ENCODE data around the gene IFI16.

DNA sequence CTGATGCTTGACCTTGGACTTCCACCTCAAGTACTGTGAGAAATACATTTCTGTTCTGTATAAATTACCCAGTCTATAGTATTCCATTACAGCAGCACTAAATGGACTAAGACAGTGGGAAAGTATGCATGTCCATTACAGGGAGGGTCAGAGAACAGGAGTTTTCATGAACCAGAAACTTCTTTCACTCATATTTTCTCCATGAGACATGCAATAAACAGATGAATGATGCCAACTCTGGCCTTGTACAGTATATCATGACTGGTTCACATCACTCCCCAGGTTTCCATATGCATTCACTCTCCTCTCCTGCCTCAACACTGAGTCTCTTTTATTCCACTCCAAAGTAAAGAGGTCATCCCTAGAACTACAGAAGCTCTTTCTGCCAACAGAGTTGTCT lies 4.5 kb upstream of the IFI16 start:
- TF ChIP-seq, protein P1, sequence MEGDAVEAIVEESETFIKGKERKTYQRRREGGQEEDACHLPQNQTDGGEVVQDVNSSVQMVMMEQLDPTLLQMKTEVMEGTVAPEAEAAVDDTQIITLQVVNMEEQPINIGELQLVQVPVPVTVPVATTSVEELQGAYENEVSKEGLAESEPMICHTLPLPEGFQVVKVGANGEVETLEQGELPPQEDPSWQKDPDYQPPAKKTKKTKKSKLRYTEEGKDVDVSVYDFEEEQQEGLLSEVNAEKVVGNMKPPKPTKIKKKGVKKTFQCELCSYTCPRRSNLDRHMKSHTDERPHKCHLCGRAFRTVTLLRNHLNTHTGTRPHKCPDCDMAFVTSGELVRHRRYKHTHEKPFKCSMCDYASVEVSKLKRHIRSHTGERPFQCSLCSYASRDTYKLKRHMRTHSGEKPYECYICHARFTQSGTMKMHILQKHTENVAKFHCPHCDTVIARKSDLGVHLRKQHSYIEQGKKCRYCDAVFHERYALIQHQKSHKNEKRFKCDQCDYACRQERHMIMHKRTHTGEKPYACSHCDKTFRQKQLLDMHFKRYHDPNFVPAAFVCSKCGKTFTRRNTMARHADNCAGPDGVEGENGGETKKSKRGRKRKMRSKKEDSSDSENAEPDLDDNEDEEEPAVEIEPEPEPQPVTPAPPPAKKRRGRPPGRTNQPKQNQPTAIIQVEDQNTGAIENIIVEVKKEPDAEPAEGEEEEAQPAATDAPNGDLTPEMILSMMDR (IDR thresholded peaks at IDR 0.05): no peak
- TF ChIP-seq ZFX (IDR thresholded peaks at IDR 0.05; ENCODE audit: borderline replicate concordance): no peak

Data from 22Rv1 (cell line).